Type B pancreatic cell (in vitro differentiated cells): ENCODE results near the gene WDR26. TPM values are rescaled to one million over a fixed set of nuclear protein-coding genes. Genes with fewer than 3 reads are reported as not detected.
"Not testable (repeated sequence)": the region's sequence is repeated elsewhere in the genome, so short reads cannot be mapped to it uniquely, and the experiment has no call there.

Experiments used
- DNase-seq: peaks from one replicate; pipeline ENCODE4 v3.0.0; 2021; ENCODE audit warnings: mixed read lengths; ENCODE audit not compliant: unreplicated experiment; ENCODE audit errors: extremely low spot score
- H3K27ac Mint-ChIP-seq: 2 replicates; pipeline ENCODE4 v1.8.0; 2021; ENCODE audit warnings: mild to moderate bottlenecking, mixed read lengths
- H3K27me3 Mint-ChIP-seq: 2 replicates; pipeline ENCODE4 v1.8.0; 2021; ENCODE audit warnings: mixed read lengths
- H3K36me3 Mint-ChIP-seq: 2 replicates; pipeline ENCODE4 v1.8.0; 2021; ENCODE audit warnings: mixed read lengths
- H3K4me1 Mint-ChIP-seq: one replicate; pipeline ENCODE4 v1.8.0; 2021; ENCODE audit warnings: mixed read lengths; ENCODE audit not compliant: unreplicated experiment
- H3K4me3 Mint-ChIP-seq: 2 replicates; pipeline ENCODE4 v1.8.0; 2021; ENCODE audit warnings: mild to moderate bottlenecking, mixed read lengths
- H3K9me3 Mint-ChIP-seq: 2 replicates; pipeline ENCODE4 v1.8.0; 2021; ENCODE audit warnings: mixed read lengths
- total RNA-seq: library from RNA; stranded (reverse); gene quantifications from 2 replicates; pipeline ENCODE4 v1.2.1, GENCODE V29; 2021; ENCODE audit warnings: low replicate concordance
- TF ChIP-seq, protein P1 (sequence below): fragments of 200-600 bp; sonication (generic); conservative IDR thresholded peaks from 2 replicates; pipeline ENCODE4 v1.5.0; 2021; ENCODE audit warnings: antibody characterized with exemption, mild to moderate bottlenecking

Gene WDR26
- total RNA-seq, 1 donor from 2014 or later = 75.1 TPM

DNA sequence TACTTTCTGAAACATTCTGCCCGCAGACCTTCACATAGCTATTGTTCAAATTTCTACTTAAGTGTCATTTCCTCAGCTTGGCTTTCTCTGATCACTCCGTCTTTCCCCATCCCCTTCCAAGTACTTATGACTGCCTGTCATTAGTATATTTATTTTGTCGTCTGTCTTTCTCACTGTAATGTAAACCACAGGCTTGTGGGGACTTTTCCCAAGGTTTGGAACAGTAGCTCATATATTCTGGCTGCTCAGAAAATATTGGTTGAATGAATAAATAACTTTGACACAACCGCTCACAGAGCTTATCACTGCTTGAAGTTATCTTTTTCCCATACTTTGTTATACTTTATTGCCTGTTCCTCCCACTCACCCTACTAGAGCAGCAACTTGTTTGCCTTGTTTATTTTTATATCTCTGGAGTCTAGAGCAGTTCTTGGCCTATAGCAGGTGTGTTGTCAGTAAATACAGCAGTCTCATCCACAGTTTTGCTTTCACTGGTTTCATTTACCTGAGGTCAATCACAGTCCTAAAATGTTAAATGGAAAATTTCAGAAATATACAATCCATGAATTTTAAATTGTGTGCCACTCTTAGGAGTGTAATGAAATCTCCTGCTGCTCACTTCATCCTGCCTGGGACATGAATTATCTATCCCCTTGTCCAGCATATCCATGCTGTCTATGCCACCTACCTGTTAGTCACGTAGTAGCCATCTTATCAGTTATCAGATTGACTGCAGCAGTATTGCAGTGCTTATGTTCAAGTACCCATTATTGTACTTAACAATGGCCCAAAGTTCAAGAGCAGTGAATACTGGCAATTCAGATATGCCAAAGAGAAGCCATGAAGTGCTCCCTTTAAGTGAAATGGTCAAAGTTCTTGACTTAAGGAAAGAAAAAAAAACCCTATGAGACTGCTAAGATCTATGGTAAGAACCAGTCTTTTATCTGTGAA lies 80.3 kb downstream of the WDR26 start:
- no peaks in the 10 kb centered on the region for H3K27me3 Mint-ChIP-seq
- H3K4me3 Mint-ChIP-seq = no peak overlapping the region
- H3K36me3 Mint-ChIP-seq = peaks cover 8% of the 10 kb centered on the region
- DNase-seq = no peak
- TF ChIP-seq, protein P1, sequence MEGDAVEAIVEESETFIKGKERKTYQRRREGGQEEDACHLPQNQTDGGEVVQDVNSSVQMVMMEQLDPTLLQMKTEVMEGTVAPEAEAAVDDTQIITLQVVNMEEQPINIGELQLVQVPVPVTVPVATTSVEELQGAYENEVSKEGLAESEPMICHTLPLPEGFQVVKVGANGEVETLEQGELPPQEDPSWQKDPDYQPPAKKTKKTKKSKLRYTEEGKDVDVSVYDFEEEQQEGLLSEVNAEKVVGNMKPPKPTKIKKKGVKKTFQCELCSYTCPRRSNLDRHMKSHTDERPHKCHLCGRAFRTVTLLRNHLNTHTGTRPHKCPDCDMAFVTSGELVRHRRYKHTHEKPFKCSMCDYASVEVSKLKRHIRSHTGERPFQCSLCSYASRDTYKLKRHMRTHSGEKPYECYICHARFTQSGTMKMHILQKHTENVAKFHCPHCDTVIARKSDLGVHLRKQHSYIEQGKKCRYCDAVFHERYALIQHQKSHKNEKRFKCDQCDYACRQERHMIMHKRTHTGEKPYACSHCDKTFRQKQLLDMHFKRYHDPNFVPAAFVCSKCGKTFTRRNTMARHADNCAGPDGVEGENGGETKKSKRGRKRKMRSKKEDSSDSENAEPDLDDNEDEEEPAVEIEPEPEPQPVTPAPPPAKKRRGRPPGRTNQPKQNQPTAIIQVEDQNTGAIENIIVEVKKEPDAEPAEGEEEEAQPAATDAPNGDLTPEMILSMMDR = no peak
- peaks cover 14% of the 10 kb centered on the region for H3K4me1 Mint-ChIP-seq
- H3K27ac Mint-ChIP-seq = no peak overlapping the region
- H3K9me3 Mint-ChIP-seq = no peaks in the 10 kb centered on the region

GRCh38 chr1:224352436-224353085 lies 82.0 kb downstream of the WDR26 start:
- not testable (repeated sequence) for DNase-seq

GRCh38 chr1:224349716-224350115 lies 84.9 kb downstream of the WDR26 start:
- H3K4me1 Mint-ChIP-seq, H3K27me3 Mint-ChIP-seq, H3K4me3 Mint-ChIP-seq, H3K36me3 Mint-ChIP-seq, DNase-seq, H3K9me3 Mint-ChIP-seq, H3K27ac Mint-ChIP-seq: not testable (repeated sequence)

More at GRCh38 chr1:224352436-224353085, 82.0 kb downstream of the WDR26 start:
- H3K27me3 Mint-ChIP-seq, H3K36me3 Mint-ChIP-seq, H3K9me3 Mint-ChIP-seq, H3K27ac Mint-ChIP-seq, H3K4me1 Mint-ChIP-seq, H3K4me3 Mint-ChIP-seq: not testable (repeated sequence)

DNA sequence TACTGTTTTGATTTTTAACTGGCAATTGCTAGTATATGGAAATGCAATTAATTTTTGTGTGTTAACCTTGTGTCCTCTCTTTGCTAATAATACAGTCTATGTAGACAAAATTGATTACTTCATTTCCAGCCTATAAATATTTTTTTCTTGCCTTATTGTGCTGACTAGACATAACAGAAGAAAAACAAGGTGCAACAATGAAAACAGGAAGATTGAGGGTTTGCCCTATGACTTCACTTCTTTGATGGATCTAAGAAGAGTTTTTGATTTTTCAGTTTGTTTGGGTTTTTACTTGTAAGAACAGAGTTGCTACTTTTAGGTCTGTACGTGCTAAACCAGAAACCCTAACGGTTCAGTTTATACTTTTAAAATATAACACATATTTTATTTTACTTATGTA lies 86.5 kb downstream of the WDR26 start:
- H3K4me1 Mint-ChIP-seq = no peaks in the 10 kb centered on the region
- H3K9me3 Mint-ChIP-seq = no peaks in the 10 kb centered on the region
- DNase-seq = no peak
- no peak overlapping the region for H3K27ac Mint-ChIP-seq
- TF ChIP-seq, protein P1 = no peak
- no peaks in the 10 kb centered on the region for H3K36me3 Mint-ChIP-seq
- no peaks in the 10 kb centered on the region for H3K27me3 Mint-ChIP-seq
- H3K4me3 Mint-ChIP-seq = no peak overlapping the region

DNA sequence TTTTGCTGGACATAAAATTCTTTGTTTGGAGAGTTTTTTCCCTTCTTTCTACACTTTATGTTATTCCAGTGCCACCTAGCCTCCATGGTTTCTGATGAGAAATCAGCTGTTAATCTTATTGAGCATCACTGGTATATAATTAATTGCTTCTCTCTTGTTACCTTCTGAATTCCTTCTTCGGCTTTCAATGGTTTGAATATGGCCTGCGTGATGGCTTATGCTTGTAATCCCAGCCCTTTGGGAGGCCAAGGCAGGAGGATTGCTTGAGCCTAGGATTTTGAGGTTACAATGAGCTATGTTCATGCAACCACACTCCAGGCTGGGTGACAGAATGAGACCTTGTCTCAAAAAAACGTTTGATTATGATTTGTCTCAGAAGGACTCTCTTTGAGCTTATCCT lies 90.9 kb downstream of the WDR26 start:
- no peaks in the 10 kb centered on the region for H3K27me3 Mint-ChIP-seq
- H3K9me3 Mint-ChIP-seq = no peaks in the 10 kb centered on the region
- no peak overlapping the region for H3K27ac Mint-ChIP-seq
- TF ChIP-seq, protein P1 = no peak
- no peak overlapping the region for H3K4me3 Mint-ChIP-seq
- no peaks in the 10 kb centered on the region for H3K36me3 Mint-ChIP-seq
- peaks cover 3% of the 10 kb centered on the region for H3K4me1 Mint-ChIP-seq
- DNase-seq = no peak

- not testable (repeated sequence) for H3K36me3 Mint-ChIP-seq, H3K4me1 Mint-ChIP-seq, H3K9me3 Mint-ChIP-seq, H3K27me3 Mint-ChIP-seq, H3K27ac Mint-ChIP-seq
- peak; percentile 70 for DNase-seq
- peak overlapping the region; percentile 74 for H3K4me3 Mint-ChIP-seq
These were observed 93.9 kb downstream of the WDR26 start for GRCh38 chr1:224340453-224341384.
